Stomach (tissue), 9 donors: Measurements from ENCODE around the gene ATG2B. TPM values are rescaled to one million over a fixed set of nuclear protein-coding genes. Genes with fewer than 3 reads are reported as not detected.

Experiments
- DNase-seq, 2 donors: peaks; one replicate each; pipeline versions ENCODE4 v3.0.0 to v3.0.0-alpha.2; 2013 to 2019
- H3K27ac ChIP-seq, 5 donors: fragments of 200-600 bp in 4 of 5; sonication (generic) in 4 of 5; one replicate each; pipeline ENCODE4 v1.5.1; 2013 to 2019; ENCODE audit warnings: mild to moderate bottlenecking in 1 of 5, moderate library complexity in 1 of 5
- H3K27me3 ChIP-seq, 3 donors: fragments of 200-600 bp; sonication (generic); one replicate each; pipeline ENCODE4 v1.5.1; 2017 to 2019; ENCODE audit warnings: mixed run types in 1 of 3
- H3K36me3 ChIP-seq, 4 donors: fragments of 200-600 bp; sonication (generic); 1 replicate in 3 of 4; 2 replicates in 1 of 4; pipeline ENCODE4 v1.5.1; 2016 to 2019
- H3K4me1 ChIP-seq, 4 donors: fragments of 200-600 bp; sonication (generic); one replicate each; pipeline ENCODE4 v1.5.1; 2016 to 2019
- H3K4me3 ChIP-seq, 4 donors: fragments of 200-600 bp; sonication (generic) in 3 of 4; one replicate each; pipeline ENCODE4 v1.5.1; 2016 to 2019; ENCODE audit warnings: mild to moderate bottlenecking in 1 of 4
- H3K9me3 ChIP-seq, 4 donors: fragments of 200-600 bp; sonication (generic); one replicate each; pipeline ENCODE4 v1.5.1; 2016 to 2019
- EP300 ChIP-seq: sonication (generic); formaldehyde crosslinking; IDR thresholded peaks from one replicate; pipeline ENCODE4 v1.6.1; 2017; ENCODE audit warnings: antibody characterized with exemption
- POLR2A ChIP-seq, 4 donors: fragments of 450-650 bp; IDR thresholded peaks; one replicate each; pipeline ENCODE4 v1.6.1; 2016; ENCODE audit warnings: antibody characterized with exemption in 4 of 4, control low read depth in 2 of 4, mild to moderate bottlenecking in 1 of 4, moderate library complexity in 1 of 4
- POLR2AphosphoS5 ChIP-seq, 3 donors: sonication (generic); formaldehyde crosslinking; IDR thresholded peaks; one replicate each; pipeline ENCODE4 v1.6.1; 2016; ENCODE audit warnings: antibody characterized with exemption in 3 of 3
- WGBS, 5 donors: extraction: QIAGEN DNeasy Blood & Tissue Kit in 3 of 5; methylation state at CpG; one replicate each; pipeline versions ENCODE4 v1.1.5 to v1.1.7; 2013 to 2018; 5-methylcytosine and 5-hydroxymethylcytosine counted together
- intact Hi-C: fragments of 100-400 bp; cut with DNase I; formaldehyde crosslinking; loops from one replicate; pipeline ENCODE4 v1.15.1; 2023; ENCODE audit warnings: low total_unique reads
- polyA plus RNA-seq, 3 donors: library from polyadenylated mRNA; stranded (reverse); fragments of 200-250 nt; gene quantifications; one replicate each; pipeline ENCODE4 v1.2.3, GENCODE V29; 2013
- total RNA-seq, 5 donors: library from RNA; depleted of rRNA; stranded (reverse); fragments of >200 nt; gene quantifications; one replicate each; pipeline versions ENCODE4 v1.1.0 to v1.2.3, GENCODE V29; 2014 to 2016
- TF ChIP-seq, protein P1 (sequence below), 7 experiments: fragments of 450-650 bp in 4 of 7; fragments of 200-600 bp in 3 of 7; sonication (generic) in 3 of 7; IDR thresholded peaks; one replicate each; pipeline ENCODE4 v1.5.1; 2016 to 2019; ENCODE audit warnings: antibody characterized with exemption in 7 of 7, control low read depth in 2 of 7, mild to moderate bottlenecking in 1 of 7
- donor health status: healthy with polysubstance abuse.
- donor health status: Bipolar disorder and iron deficiency.
- donor health status: healthy.

ATG2B gene
- total and polyA plus RNA-seq, 8 donors = 1.9 to 59.7 (median 21.9) TPM

- Histone ChIP-seq H3K27ac (no peak overlapping the region), H3K4me3 (no peak overlapping the region), H3K36me3 (peaks cover 0 to 51% (median 27%) of the 10 kb centered on the region in 4 donors), H3K4me1 (peaks cover 0 to 9% (median 0%) of the 10 kb centered on the region in 4 donors), H3K27me3 (peaks cover 0 to 6% (median 0%) of the 10 kb centered on the region in 3 donors), H3K9me3 (no peaks in the 10 kb centered on the region)
- intact Hi-C loops = no loop called here
- no peak for DNase-seq
- WGBS, 5 donors = 65 to 76% (median 69%) methylated on average over 7 of the region's 7 CpGs
- no peak for TF ChIP-seq EP300
- TF ChIP-seq, protein P1, sequence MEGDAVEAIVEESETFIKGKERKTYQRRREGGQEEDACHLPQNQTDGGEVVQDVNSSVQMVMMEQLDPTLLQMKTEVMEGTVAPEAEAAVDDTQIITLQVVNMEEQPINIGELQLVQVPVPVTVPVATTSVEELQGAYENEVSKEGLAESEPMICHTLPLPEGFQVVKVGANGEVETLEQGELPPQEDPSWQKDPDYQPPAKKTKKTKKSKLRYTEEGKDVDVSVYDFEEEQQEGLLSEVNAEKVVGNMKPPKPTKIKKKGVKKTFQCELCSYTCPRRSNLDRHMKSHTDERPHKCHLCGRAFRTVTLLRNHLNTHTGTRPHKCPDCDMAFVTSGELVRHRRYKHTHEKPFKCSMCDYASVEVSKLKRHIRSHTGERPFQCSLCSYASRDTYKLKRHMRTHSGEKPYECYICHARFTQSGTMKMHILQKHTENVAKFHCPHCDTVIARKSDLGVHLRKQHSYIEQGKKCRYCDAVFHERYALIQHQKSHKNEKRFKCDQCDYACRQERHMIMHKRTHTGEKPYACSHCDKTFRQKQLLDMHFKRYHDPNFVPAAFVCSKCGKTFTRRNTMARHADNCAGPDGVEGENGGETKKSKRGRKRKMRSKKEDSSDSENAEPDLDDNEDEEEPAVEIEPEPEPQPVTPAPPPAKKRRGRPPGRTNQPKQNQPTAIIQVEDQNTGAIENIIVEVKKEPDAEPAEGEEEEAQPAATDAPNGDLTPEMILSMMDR (IDR thresholded peaks at IDR 0.05) = no peak
Observed at GRCh38 chr14:96238676-96239265, 124.4 kb downstream of the ATG2B start.

DNA sequence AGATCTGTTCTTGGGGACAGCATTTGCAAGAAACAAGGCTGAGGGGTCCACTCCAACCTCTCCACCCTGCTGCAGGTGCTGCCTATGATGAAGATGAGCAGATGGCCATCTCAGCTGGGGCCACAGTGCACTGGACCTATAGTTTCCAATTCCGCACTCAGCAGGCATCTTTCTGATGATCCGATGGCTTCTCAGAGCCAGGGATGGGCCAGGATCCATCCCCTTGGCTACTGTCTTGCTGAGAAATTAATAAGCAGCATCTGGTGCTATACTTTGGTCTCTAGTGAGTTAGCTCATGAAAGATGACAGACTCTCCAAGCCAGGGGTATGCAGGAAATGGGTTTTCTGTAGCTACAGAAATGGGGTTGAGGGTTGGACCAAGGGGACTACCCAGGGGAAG lies 125.5 kb downstream of the ATG2B start:
- intact Hi-C loops = no loop called here
- DNase-seq = no peak
- Histone ChIP-seq H3K4me3 (no peak overlapping the region), H3K4me1 (peaks cover 0 to 9% (median 0%) of the 10 kb centered on the region in 4 donors), H3K27ac (no peak overlapping the region), H3K36me3 (peaks cover 0 to 51% (median 27%) of the 10 kb centered on the region in 4 donors), H3K27me3 (peaks cover 0 to 6% (median 0%) of the 10 kb centered on the region in 3 donors), H3K9me3 (no peaks in the 10 kb centered on the region)
- TF ChIP-seq, protein P1 (IDR thresholded peaks at IDR 0.05) = no peak
- TF ChIP-seq POLR2A (IDR thresholded peaks at IDR 0.05) (no peak), POLR2AphosphoS5 (IDR thresholded peaks at IDR 0.05) (no peak), EP300 (no peak)
- 86 to 100% (median 98%) methylated on average over 2 of the region's 2 CpGs for WGBS, 5 donors

DNA sequence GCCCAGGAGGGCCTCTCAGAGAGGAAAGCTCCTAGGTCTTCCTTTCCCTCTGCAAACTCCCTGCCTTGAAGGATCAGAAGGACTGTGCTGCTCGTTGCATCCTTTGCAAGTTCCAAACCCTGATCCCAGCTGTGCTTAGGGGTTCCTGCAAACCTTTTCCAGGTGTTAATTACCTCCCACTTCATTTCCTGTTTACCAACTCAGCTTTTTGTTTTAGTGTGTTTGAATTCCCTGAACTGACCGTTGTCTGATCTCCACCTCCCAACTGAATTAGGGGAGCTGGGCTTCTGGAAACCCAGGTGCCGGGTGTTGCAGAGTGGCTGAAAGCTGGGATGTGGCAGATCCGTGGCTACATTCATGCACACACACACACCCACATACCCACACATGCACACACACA lies 127.7 kb downstream of the ATG2B start:
- Histone ChIP-seq H3K4me1 (peaks cover 0 to 14% (median 0%) of the 10 kb centered on the region in 4 donors), H3K27me3 (peaks cover 0 to 6% (median 0%) of the 10 kb centered on the region in 3 donors), H3K4me3 (no peak overlapping the region), H3K36me3 (peaks cover 0 to 33% (median 11%) of the 10 kb centered on the region in 4 donors), H3K9me3 (no peaks in the 10 kb centered on the region), H3K27ac (no peak overlapping the region)
- intact Hi-C loops = no loop called here
- 46 to 57% (median 52%) methylated on average over 4 of the region's 4 CpGs for WGBS, 5 donors
- no peak for DNase-seq
- TF ChIP-seq EP300 (no peak), POLR2A (IDR thresholded peaks at IDR 0.05) (no peak), POLR2AphosphoS5 (IDR thresholded peaks at IDR 0.05) (no peak)
- TF ChIP-seq, protein P1 (IDR thresholded peaks at IDR 0.05) = no peak

DNA sequence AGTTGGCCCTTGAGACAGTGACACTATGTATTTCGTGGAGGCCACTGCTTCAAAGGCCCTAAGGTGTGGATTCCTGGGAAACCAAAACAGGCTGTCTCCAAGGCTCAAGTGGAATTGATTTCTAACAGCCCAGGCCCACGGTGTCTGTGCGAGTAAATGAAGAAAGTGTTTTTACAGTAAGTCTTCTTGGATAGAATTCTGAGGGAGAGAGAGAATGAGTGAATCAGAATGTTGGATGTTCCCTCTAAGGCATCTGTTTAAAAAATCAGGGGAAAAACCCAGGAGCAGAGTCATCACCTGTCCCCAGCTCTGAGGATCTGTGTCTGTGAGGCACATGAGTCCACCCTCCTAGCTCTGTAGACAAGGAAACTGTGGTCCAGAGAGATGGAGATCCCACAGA lies 129.5 kb downstream of the ATG2B start:
- intact Hi-C loops = no loop called here
- H3K27ac ChIP-seq = peak overlapping the region in 2 of 5 donors; percentile 56 to 59
- peaks cover under 1 to 2% (median under 1%) of the 10 kb centered on the region in 4 donors for H3K9me3 ChIP-seq
- H3K4me3 ChIP-seq = no peak overlapping the region
- 63 to 73% (median 71%) methylated on average over 3 of the region's 3 CpGs for WGBS, 5 donors
- no peak for DNase-seq
- peaks cover 0 to 3% (median 0%) of the 10 kb centered on the region in 3 donors for H3K27me3 ChIP-seq
- peaks cover 0 to 17% (median 9%) of the 10 kb centered on the region in 4 donors for H3K36me3 ChIP-seq
- TF ChIP-seq EP300 = no peak
- no peak for TF ChIP-seq POLR2A (IDR thresholded peaks at IDR 0.05)
- H3K4me1 ChIP-seq = peaks cover 0 to 14% (median 0%) of the 10 kb centered on the region in 4 donors

DNA sequence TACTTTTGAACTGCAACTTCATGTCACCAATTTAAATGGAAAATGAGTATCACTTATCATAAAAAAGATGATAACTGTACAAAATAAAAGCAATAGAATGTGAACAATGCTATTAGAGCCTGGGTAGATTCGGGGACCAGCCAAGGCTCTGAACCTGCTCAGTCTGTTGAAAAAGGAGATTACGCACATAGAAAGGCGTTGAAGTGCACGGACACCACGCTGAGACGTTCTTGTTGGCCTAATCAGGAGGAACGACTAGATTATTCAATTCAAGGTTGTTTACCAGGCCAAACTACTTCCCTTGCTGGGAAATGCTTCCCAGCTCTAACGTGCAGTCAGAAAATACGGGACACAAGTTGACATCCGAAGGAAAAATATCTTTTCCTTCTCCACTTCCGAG lies 130.6 kb downstream of the ATG2B start:
- 67 to 80% (median 75%) methylated on average over 11 of the region's 11 CpGs for WGBS, 5 donors
- no peak for DNase-seq
- peaks cover 2 to 11% (median 7%) of the 10 kb centered on the region in 4 donors for H3K9me3 ChIP-seq
- intact Hi-C loops = no loop called here
- H3K27me3 ChIP-seq = no peaks in the 10 kb centered on the region
- H3K27ac ChIP-seq = no peak overlapping the region
- peaks cover 0 to 14% (median 0%) of the 10 kb centered on the region in 4 donors for H3K4me1 ChIP-seq
- TF ChIP-seq EP300 (no peak), POLR2AphosphoS5 (IDR thresholded peaks at IDR 0.05) (no peak), POLR2A (IDR thresholded peaks at IDR 0.05) (no peak)
- TF ChIP-seq, protein P1 (IDR thresholded peaks at IDR 0.05) = no peak
- no peak overlapping the region for H3K4me3 ChIP-seq
- H3K36me3 ChIP-seq = peaks cover 0 to 6% (median 1%) of the 10 kb centered on the region in 4 donors
